PC-9 (cell line): Measurements from ENCODE around the gene KREMEN1. TPM values are rescaled to one million over a fixed set of nuclear protein-coding genes. Genes with fewer than 3 reads are reported as not detected.

Experiments
- BruUV-seq: library from RNA; stranded (reverse); fragments of 400-500 nt; replicated peaks from 2 replicates; lab custom pipeline; 2021; lab: Mats Ljungman, UMichigan
- CTCF ChIA-PET: fragments of 300-600 bp; sonication (Branson Sonifier 250); formaldehyde crosslinking; loops from one replicate; lab custom pipeline; 2022; ENCODE audit warnings: antibody characterized with exemption; lab: Charles Lee
- POLR2A ChIA-PET: fragments of 300-600 bp; sonication (Branson Sonifier 250); formaldehyde crosslinking; loops from one replicate; lab custom pipeline; 2022; ENCODE audit warnings: antibody characterized with exemption; ENCODE audit not compliant: unreplicated experiment; lab: Charles Lee
- DNase-seq, 2 experiments: peaks; one replicate each; pipeline versions ENCODE4 v3.0.0 to v3.0.0-alpha.2; 2015 to 2022; ENCODE audit warnings: mixed read lengths in 1 of 2
- H2AFZ ChIP-seq: fragments of 200-600 bp; sonication (generic); 2 replicates; pipeline ENCODE4 v1.8.1; 2017; ENCODE audit warnings: antibody characterized with exemption
- H3F3A ChIP-seq: fragments of 200-600 bp; sonication (generic); 2 replicates; pipeline ENCODE4 v1.8.1; 2017; ENCODE audit warnings: antibody characterized with exemption, mild to moderate bottlenecking, low read depth; ENCODE audit not compliant: insufficient read depth
- H3K27ac ChIP-seq: fragments of 200-600 bp; sonication (generic); 2 replicates; pipeline ENCODE4 v1.6.1; 2016; ENCODE audit warnings: mixed run types
- H3K27me3 ChIP-seq: fragments of 200-600 bp; sonication (generic); 2 replicates; pipeline ENCODE4 v1.6.1; 2016; ENCODE audit warnings: low read depth, mixed run types; ENCODE audit not compliant: insufficient read depth
- H3K36me3 ChIP-seq: fragments of 200-600 bp; sonication (generic); 2 replicates; pipeline ENCODE4 v1.6.1; 2016; ENCODE audit warnings: low read depth, mixed run types
- H3K4me1 ChIP-seq: fragments of 200-600 bp; sonication (generic); replicated peaks from 2 replicates; pipeline ENCODE4 v1.6.1; 2016; ENCODE audit warnings: mixed run types; ENCODE audit not compliant: insufficient read depth
- H3K4me2 ChIP-seq: fragments of 200-600 bp; sonication (generic); 2 replicates; pipeline ENCODE4 v1.6.1; 2017; ENCODE audit warnings: mixed run types
- H3K4me3 ChIP-seq: fragments of 200-600 bp; sonication (generic); 2 replicates; pipeline ENCODE4 v1.6.1; 2016; ENCODE audit warnings: mixed run types
- H3K79me2 ChIP-seq: fragments of 200-600 bp; sonication (generic); 2 replicates; pipeline ENCODE4 v1.6.1; 2017; ENCODE audit warnings: low read depth, mixed run types
- H3K9me2 ChIP-seq: fragments of 200-600 bp; sonication (generic); 2 replicates; pipeline ENCODE4 v1.8.1; 2017; ENCODE audit warnings: mild to moderate bottlenecking; ENCODE audit not compliant: insufficient read depth
- H3K9me3 ChIP-seq: fragments of 200-600 bp; sonication (generic); 2 replicates; pipeline ENCODE4 v1.8.1; 2016; ENCODE audit warnings: low read depth; ENCODE audit not compliant: insufficient read depth
- H4K20me1 ChIP-seq: fragments of 200-600 bp; sonication (generic); 2 replicates; pipeline ENCODE4 v1.8.1; 2017; ENCODE audit not compliant: insufficient read depth
- CTCF ChIP-seq: fragments of 200-600 bp; sonication (generic); conservative IDR thresholded peaks from 2 replicates; pipeline ENCODE4 v1.6.1; 2017; ENCODE audit warnings: mixed run types, antibody characterized with exemption, mild to moderate bottlenecking, moderate library complexity
- EZH2 ChIP-seq: fragments of 200-600 bp; sonication (generic); IDR thresholded peaks from 2 replicates; pipeline ENCODE4 v1.8.0; 2017; ENCODE audit warnings: antibody characterized with exemption, low read depth
- intact Hi-C: fragments of 100-400 bp; cut with micrococcal nuclease; formaldehyde crosslinking; loops from one replicate; pipeline ENCODE4 v1.10.0; 2022; ENCODE audit not compliant: unreplicated experiment
- total RNA-seq: library from RNA; stranded (reverse); gene quantifications from 2 replicates; pipeline ENCODE4 v1.2.3, GENCODE V29; 2021

KREMEN1 gene
- total RNA-seq, 1 experiment from 2014 or later = 6.1 TPM

- Histone ChIP-seq H3K27ac (peak overlapping the region; percentile 50; the same call in 1 of the 2 replicates), H3K79me2 (no peaks in the 10 kb centered on the region), H3F3A (peaks cover 17% of the 10 kb centered on the region), H3K27me3 (no peaks in the 10 kb centered on the region), H2AFZ (no peak overlapping the region), H3K9me3 (no peaks in the 10 kb centered on the region), H3K9me2 (no peaks in the 10 kb centered on the region), H3K36me3 (no peaks in the 10 kb centered on the region), H3K4me2 (peak overlapping the region; percentile 46; the same call in 1 of the 2 replicates), H4K20me1 (peaks cover 3% of the 10 kb centered on the region; the same call in 1 of the 2 replicates), H3K4me1 (peaks cover 22% of the 10 kb centered on the region), H3K4me3 (no peak overlapping the region)
- ChIA-PET CTCF (interaction anchor here (0.7 kb wide), 1 partner anchor 117 kb away, joined by 3 read pairs; no protein-coding TSS in a partner anchor), POLR2A (interaction anchor here (0.6 kb wide), 1 partner anchor 215 kb away, joined by 3 read pairs; no protein-coding TSS in a partner anchor)
- BruUV-seq = no TSS peak
- DNase-seq = no peak
- TF ChIP-seq EZH2 = no peak
- intact Hi-C loops = loop anchor here (5.0 to 10.0 kb wide), 2 partner anchors 110 to 203 kb away; no protein-coding TSS in a partner anchor
These were observed 28.1 kb upstream of the KREMEN1 start for GRCh38 chr22:29044657-29045176.

- Histone ChIP-seq H3K27me3 (no peaks in the 10 kb centered on the region), H4K20me1 (no peaks in the 10 kb centered on the region), H3K4me3 (no peak overlapping the region), H3K4me2 (no peak overlapping the region), H3K9me3 (no peaks in the 10 kb centered on the region), H3K36me3 (no peaks in the 10 kb centered on the region), H3K4me1 (peaks cover 8% of the 10 kb centered on the region), H3F3A (peaks cover 7% of the 10 kb centered on the region), H3K27ac (no peak overlapping the region), H2AFZ (no peak overlapping the region), H3K9me2 (no peaks in the 10 kb centered on the region), H3K79me2 (no peaks in the 10 kb centered on the region)
- CTCF ChIA-PET = no interaction called here
- intact Hi-C loops = loop anchor here (10.0 kb wide), 1 partner anchor 106 kb away; no protein-coding TSS in a partner anchor
- TF ChIP-seq CTCF = no peak
- no peak for TF ChIP-seq EZH2
- POLR2A ChIA-PET = no interaction called here
- no TSS peak for BruUV-seq
- DNase-seq = no peak
These were observed 23.8 kb upstream of the KREMEN1 start for GRCh38 chr22:29048822-29049654.

- H4K20me1 ChIP-seq = no peaks in the 10 kb centered on the region
- H3K79me2 ChIP-seq = no peaks in the 10 kb centered on the region
- no peaks in the 10 kb centered on the region for H3K36me3 ChIP-seq
- H3K4me3 ChIP-seq = no peak overlapping the region
- no peaks in the 10 kb centered on the region for H3K9me3 ChIP-seq
- H3K27ac ChIP-seq = no peak overlapping the region
- DNase-seq = no peak
- H3K9me2 ChIP-seq = no peaks in the 10 kb centered on the region
- ChIA-PET CTCF (no interaction called here), POLR2A (no interaction called here)
- H3K4me2 ChIP-seq = no peak overlapping the region
- no peak overlapping the region for H2AFZ ChIP-seq
- peaks cover under 1% of the 10 kb centered on the region for H3K4me1 ChIP-seq
- H3F3A ChIP-seq = no peaks in the 10 kb centered on the region
- BruUV-seq = no TSS peak
- H3K27me3 ChIP-seq = no peaks in the 10 kb centered on the region
- intact Hi-C loops = loop anchor here (10.0 kb wide), 1 partner anchor 105 kb away; no protein-coding TSS in a partner anchor
- TF ChIP-seq CTCF (no peak), EZH2 (no peak)
These were observed 23.1 kb upstream of the KREMEN1 start for GRCh38 chr22:29049655-29050263.
